Neural crest cell (in vitro differentiated cells): ENCODE results near the gene ANKRD16. TPM values are rescaled to one million over a fixed set of nuclear protein-coding genes. Genes with fewer than 3 reads are reported as not detected.
"Not testable (repeated sequence)": the region's sequence is repeated elsewhere in the genome, so short reads cannot be mapped to it uniquely, and the experiment has no call there.

Experiments used
- DNase-seq: peaks from one replicate; pipeline ENCODE4 v3.0.0; 2021; ENCODE audit warnings: low read depth, mixed read lengths, low spot score
- H3K27ac Mint-ChIP-seq: one replicate; pipeline ENCODE4 v1.8.0; 2021; ENCODE audit warnings: mild to moderate bottlenecking, mixed read lengths; ENCODE audit not compliant: unreplicated experiment
- H3K27me3 Mint-ChIP-seq: 2 replicates; pipeline ENCODE4 v1.8.0; 2021; ENCODE audit warnings: low read depth, mild to moderate bottlenecking, mixed read lengths
- H3K36me3 Mint-ChIP-seq: 2 replicates; pipeline ENCODE4 v1.8.0; 2021; ENCODE audit warnings: low read depth, mild to moderate bottlenecking, mixed read lengths
- H3K4me1 Mint-ChIP-seq: 2 replicates; pipeline ENCODE4 v1.8.0; 2021; ENCODE audit warnings: mixed read lengths
- H3K4me3 Mint-ChIP-seq: one replicate; pipeline ENCODE4 v1.8.0; 2021; ENCODE audit warnings: mild to moderate bottlenecking, mixed read lengths
- H3K9me3 Mint-ChIP-seq: 2 replicates; pipeline ENCODE4 v1.8.0; 2021; ENCODE audit warnings: mixed read lengths
- total RNA-seq: library from RNA; stranded (reverse); gene quantifications from 2 replicates; pipeline ENCODE4 v1.2.1, GENCODE V29; 2021
- TF ChIP-seq, protein P1 (sequence below): fragments of 200-600 bp; sonication (generic); conservative IDR thresholded peaks from 2 replicates; pipeline ENCODE4 v1.5.0; 2021; ENCODE audit warnings: antibody characterized with exemption, mild to moderate bottlenecking

ANKRD16 gene
- total RNA-seq, 1 donor from 2014 or later, result 13.3 TPM

DNA sequence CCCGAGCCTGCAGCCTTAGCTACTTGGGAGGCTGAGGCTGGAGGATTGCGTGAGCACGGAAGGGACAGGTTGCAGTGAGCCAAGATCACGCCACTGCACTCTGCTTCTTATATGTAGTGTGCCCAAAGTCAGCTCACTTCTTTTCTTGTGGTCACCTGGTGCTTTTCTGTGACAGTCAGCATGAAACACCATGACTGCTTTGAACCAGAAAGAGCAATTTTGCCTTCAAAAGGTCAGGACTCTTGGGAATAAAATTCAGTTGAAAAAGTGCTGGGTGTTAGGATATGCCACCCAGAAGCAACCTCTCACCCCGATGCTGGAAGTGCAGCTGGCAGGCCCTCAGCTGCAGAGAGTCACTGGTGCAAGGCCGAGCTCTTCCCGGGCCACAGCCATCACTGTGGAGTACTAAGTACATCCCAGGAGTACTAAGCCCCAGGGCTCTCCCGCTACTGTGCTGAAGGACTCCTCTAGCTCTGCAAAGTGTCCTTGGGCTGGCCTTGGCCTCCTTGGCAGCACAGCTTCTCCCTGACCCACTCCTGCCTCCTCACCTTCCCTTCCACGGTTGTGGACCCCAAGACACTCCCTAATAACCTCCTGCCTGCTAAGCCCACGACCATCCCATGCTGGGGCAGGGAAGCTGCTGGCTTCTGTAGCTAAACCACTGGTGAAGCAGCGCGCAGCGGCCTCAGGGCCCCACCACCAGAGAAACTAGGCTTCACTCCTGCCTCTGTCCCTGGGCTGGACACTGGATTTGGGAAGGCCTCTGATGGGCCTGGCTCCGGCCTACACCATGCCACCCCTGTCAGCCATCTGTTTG lies 58.9 kb downstream of the ANKRD16 start:
- Mint-ChIP-seq H3K27ac (peak overlapping the region; percentile 67), H3K9me3 (no peaks in the 10 kb centered on the region), H3K4me3 (no peak overlapping the region), H3K4me1 (peaks cover 8% of the 10 kb centered on the region), H3K27me3 (no peaks in the 10 kb centered on the region), H3K36me3 (no peaks in the 10 kb centered on the region)
- TF ChIP-seq, protein P1, sequence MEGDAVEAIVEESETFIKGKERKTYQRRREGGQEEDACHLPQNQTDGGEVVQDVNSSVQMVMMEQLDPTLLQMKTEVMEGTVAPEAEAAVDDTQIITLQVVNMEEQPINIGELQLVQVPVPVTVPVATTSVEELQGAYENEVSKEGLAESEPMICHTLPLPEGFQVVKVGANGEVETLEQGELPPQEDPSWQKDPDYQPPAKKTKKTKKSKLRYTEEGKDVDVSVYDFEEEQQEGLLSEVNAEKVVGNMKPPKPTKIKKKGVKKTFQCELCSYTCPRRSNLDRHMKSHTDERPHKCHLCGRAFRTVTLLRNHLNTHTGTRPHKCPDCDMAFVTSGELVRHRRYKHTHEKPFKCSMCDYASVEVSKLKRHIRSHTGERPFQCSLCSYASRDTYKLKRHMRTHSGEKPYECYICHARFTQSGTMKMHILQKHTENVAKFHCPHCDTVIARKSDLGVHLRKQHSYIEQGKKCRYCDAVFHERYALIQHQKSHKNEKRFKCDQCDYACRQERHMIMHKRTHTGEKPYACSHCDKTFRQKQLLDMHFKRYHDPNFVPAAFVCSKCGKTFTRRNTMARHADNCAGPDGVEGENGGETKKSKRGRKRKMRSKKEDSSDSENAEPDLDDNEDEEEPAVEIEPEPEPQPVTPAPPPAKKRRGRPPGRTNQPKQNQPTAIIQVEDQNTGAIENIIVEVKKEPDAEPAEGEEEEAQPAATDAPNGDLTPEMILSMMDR, result no peak
- no peak for DNase-seq

DNA sequence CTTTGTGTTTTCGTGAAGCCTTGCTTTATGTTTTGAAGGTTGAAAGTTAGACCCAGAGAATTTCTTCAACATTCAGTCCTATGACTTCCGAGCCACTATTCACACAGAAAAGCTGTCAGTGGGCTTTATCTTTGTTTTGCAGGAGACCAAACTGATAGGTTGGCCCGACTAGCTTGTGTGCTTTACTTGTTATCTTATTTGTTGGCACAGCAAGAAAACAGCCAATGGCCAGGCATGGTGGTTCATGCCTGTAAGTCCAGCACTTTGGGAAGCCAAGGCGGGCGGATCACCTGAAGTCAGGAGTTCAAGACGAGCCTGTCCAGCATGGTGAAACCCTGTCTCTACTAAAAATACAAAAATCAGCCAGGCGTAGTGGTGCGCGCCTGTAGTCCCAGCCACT lies 60.4 kb downstream of the ANKRD16 start:
- Mint-ChIP-seq H3K9me3 (no peaks in the 10 kb centered on the region), H3K27me3 (no peaks in the 10 kb centered on the region), H3K4me3 (no peak overlapping the region), H3K36me3 (no peaks in the 10 kb centered on the region), H3K27ac (peak overlapping the region; percentile 19), H3K4me1 (peaks cover 7% of the 10 kb centered on the region)
- no peak for DNase-seq
- TF ChIP-seq, protein P1, result no peak

DNA sequence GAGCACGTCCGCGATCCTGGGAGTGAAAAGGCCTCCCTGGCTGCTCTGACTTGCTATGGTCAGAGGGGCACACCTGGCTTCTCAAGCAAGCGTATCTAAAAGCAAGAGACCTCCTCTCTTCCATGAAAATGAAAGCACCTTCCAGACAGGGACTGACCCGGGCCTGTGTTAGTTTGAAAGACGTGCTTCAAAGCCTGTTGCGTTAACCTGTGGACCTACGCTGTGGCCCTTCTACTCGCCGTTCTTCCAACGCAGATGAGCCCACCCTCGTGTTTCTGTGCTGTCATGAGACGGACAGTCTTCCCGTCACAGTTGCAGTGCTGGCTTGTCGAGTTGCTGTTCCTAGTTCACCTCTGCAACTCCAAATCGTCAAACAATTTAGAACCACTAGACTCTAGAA lies 61.0 kb downstream of the ANKRD16 start:
- Mint-ChIP-seq H3K9me3 (no peaks in the 10 kb centered on the region), H3K4me3 (no peak overlapping the region), H3K4me1 (peaks cover 1% of the 10 kb centered on the region), H3K27ac (no peak overlapping the region), H3K27me3 (no peaks in the 10 kb centered on the region), H3K36me3 (no peaks in the 10 kb centered on the region)
- TF ChIP-seq, protein P1, result no peak
- no peak for DNase-seq

DNA sequence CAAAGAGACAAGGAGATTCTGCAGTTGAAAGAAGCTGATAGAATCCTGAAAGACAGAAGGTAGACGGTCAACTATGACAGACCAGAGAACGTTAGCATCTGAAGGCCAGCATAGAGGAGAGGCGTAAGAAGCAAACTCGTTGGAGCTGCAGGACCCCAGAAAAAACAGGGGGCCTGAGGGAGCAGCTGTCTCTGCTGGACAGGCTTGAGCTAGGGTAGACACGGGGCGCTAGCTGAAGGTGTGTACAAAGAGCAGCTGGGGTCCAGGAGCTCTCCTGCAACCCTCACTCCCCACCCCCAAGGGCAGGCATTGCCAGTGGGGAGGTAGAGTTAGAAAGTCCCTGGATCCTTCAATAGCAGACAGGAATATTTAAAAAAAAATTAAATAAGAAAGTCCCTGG lies 61.9 kb downstream of the ANKRD16 start:
- Mint-ChIP-seq H3K27ac (no peak overlapping the region), H3K4me1 (no peaks in the 10 kb centered on the region), H3K4me3 (no peak overlapping the region), H3K27me3 (no peaks in the 10 kb centered on the region), H3K9me3 (no peaks in the 10 kb centered on the region), H3K36me3 (no peaks in the 10 kb centered on the region)
- DNase-seq, result no peak
- TF ChIP-seq, protein P1, result no peak

DNA sequence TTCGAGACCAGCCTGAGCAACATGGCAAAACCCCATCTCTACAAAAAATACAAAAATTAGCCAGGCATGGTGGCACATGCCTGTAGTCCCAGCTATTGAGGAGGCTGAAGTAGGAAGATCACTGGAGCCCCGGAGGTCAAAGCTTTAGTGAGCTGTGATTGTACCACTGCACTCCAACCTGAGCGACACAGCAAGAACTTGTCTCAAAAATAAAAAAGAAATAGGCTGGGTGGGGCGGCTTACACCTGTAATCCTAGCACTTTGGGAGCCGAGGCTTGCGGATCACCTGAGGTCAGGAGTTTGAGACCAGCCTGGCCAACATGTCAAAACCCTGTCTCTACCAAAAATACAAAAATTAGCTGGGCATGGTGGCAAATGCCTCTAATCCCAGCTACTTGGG lies 63.2 kb downstream of the ANKRD16 start:
- not testable (repeated sequence) for H3K27me3 Mint-ChIP-seq, H3K4me3 Mint-ChIP-seq, DNase-seq, H3K9me3 Mint-ChIP-seq, H3K4me1 Mint-ChIP-seq, H3K36me3 Mint-ChIP-seq, H3K27ac Mint-ChIP-seq

DNA sequence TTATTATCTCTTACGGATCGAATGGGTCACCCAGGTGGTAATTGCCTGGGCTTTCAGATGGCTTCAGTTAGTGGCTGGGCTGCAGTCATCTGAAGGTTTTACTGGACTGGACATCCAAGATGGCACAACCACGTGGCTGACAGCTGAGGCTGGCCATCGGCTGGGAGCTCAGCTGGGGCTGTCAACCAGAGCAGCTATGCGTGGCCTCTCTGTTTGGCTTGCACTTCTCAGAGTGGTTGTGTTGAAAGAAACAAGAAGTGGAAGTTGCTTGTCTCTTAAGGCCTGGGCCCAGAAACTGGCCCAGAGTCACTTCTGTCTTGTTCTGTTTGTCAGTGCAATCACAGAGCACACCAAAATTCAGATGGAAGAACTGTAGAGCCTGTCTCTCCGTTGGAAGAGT lies 70.8 kb downstream of the ANKRD16 start:
- Mint-ChIP-seq H3K36me3 (peaks cover 2% of the 10 kb centered on the region), H3K4me1 (peaks cover 13% of the 10 kb centered on the region), H3K9me3 (peaks cover 2% of the 10 kb centered on the region), H3K27ac (no peak overlapping the region), H3K4me3 (no peak overlapping the region), H3K27me3 (no peaks in the 10 kb centered on the region)
- TF ChIP-seq, protein P1, result no peak
- DNase-seq, result no peak
